EH (cell line): Measurements from ENCODE around the gene ARL6IP4.

ENCODE experiments used
- DNase-seq: peaks from one replicate; pipeline ENCODE4 v3.0.0-alpha.2; 2015; ENCODE audit warnings: low read depth

ARL6IP4 gene

DNA sequence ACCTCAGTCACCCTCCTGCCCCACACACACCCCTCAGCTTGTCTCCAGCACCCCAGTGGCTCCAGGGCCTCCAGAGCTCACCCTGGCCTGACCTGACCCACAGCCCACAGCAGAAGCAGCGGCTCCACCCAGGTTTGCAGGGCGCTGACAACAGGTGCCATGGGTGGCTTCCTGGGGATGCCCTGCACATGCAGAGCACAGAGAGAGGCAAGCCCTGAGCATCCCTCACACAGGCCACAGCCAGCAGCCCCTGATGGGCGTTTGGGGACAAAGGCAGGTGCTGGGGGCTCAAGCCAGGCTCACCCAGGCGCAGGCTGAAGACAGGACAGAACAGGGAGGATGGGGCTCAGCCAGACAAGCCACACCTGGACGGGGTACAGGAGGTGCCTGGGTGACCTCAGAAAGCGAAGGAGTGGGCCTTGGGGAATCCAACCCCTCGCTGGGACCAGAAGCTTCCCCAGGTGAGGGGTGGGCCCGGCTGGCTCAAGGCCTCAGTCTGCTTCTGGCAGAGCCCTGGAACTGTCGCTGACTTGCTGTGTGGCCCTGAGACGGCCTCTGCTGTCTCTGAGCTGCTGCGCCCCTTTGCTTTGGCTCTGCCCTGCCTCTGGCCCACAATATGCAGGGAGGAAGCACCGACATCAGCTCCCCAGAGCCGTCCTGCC lies 10.6 kb downstream of the ARL6IP4 start:
- DNase-seq: no peak

DNA sequence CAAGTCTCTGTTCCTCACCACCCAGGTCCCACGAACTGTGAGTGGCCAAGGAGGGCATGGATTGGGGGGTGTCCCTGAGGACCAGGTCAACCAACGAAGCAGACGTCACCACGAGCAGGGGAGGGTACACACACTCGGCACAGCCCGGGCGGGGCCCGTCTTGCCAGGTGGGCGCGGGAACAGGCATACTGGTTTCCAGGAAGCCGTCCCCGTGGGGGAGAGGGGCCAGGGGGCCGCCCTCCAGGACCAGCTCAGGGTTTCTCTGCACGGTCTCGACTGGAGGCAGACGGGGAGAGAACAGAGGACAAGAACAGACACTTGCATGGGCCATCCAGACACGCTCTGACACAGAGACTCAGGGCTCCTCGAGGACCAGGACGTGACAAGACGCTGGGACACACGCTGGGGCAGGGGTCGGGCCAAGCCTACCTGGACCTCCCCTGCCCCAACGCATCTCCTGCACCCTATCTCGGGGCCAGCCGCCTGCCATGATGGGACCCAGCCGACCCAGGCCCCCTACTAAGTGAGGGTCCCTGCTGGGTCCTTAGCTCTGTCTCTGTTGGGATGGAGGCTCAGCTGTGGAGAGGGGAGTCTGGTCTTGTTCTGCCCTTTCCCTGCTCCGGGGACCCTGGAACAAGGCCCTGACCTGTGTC lies 11.3 kb downstream of the ARL6IP4 start:
- no peak for DNase-seq

DNA sequence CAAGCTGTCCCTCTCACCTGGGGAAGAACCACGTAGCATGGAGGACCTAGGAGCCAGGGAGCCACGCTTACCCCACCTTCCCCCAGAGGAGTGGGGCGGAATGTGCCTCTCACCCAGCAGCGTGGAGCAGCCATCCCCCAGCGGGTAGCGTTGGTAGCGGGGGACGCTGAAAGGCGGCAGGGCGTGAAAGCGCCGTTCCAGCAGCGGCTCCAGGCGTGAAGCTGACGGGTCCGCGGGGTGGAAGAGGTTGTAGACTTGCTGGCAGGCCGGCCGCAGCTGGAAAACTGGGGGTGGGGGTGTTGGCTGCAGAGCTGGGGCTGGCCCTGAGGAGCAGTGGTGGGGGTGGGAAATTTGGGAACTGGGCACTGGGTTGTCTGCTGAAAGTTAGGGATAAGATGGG lies 11.9 kb downstream of the ARL6IP4 start:
- DNase-seq: no peak

DNA sequence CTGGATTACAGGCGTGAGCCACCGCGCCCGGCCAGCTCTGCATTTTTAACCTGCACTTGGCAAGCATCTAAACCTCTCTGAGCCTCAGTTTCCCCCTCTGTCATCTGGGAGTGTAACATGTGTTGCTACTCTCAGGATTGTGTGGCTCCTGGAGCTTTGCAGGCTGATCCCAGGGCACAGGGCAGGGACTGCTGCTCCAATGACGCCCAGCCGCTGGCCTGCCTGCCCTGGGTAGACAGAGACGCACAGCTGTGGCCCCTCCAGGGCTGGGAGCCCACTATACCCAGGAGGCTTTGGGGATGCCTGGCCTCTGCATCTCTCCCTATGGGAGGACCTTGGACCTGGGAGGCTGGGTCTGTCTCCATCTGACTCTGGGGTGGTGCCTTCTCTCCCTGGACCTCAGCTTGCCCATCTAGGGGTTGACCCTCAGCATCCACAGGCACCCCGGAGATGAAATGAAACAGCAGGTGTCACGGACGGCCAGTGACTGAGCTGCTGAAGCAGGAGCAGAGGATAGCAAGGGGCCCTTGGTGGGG lies 13.7 kb downstream of the ARL6IP4 start:
- DNase-seq: no peak

DNA sequence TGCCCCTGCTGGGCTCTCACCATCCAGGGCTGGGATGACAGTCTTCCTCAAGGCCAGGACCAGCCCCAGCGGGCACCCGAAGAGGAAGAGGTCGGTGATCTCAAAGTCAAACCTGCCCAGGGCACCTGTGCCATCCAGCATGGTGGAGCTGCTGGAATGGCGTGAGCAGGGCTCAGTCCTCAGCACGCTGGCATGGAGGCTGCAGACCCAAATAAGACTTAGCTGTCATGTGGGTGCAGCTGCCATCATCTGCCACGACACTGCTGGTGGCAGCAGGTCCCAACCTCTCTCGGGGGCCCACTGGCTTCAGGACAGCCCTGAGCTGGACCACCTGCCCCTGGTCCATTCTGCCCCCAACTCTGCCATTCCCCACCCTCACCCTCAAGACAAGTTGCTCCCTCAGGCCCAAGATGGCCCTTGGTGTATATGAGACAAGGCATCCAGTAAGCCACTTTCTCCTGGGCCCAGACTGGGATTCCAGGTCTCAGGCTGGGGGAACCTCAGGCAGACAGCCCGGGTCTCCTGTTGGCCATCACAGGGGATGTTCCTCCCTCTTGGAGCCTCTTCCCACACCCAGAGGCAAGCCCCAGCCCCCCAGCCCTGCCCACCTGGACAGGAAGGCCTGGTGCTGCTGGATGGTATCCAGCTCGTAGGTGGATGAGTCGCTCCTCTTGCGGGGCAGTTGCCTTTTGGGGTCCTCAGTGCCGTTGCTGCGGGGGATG lies 14.5 kb downstream of the ARL6IP4 start:
- DNase-seq: no peak

DNA sequence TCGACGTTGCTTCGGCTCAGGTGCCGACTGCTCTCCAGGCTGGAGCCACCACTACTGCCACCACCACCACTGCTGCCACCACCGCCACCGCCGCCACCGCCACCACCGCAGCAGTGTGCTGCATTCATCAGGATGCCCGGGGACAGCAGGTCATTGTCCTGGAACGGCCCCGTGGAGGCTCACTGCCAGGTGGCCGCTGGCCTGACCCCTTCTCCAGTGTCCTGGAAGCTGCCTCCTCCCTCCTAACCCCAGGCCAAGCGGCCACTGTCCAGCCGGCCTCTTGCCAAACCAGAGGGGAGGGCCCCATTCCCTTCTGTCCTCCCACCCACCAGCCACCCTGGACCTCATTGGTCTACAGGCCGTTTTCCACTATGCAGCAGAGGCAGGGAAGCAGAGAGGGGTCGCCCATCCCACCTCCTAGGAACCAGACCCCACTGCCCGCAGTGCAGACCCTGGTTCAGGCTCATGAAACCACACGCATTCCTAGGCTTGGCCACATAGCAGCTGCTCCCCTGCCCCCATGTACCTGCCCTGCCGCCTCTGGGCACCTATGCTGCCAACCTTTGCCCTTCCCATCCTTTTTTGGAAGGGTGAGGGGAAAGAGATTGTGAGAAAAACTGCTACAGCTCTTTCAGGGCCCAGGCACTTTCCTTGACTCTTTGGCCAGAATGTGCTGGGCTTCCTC lies 15.2 kb downstream of the ARL6IP4 start:
- no peak for DNase-seq

DNA sequence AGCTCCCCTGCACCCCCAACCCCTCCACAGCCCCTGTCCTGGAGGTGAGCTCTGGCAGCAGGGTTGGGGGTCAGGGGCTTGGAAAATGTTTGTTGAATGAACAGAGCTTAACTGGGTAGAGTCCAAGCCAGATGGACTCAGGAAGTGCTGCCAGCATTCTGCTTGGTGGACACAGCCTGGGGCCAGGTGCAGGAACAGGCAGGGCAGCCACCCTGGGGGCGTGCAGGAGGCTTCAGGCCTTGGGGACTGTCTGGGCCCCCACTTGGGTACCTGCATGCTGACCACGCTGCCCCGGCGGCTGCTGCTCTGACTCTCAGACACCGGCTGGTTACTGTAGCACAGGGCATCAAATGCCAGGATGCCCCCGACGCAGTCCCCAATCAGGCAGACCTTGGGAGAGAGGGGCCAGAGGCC lies 15.7 kb downstream of the ARL6IP4 start:
- DNase-seq: no peak

DNA sequence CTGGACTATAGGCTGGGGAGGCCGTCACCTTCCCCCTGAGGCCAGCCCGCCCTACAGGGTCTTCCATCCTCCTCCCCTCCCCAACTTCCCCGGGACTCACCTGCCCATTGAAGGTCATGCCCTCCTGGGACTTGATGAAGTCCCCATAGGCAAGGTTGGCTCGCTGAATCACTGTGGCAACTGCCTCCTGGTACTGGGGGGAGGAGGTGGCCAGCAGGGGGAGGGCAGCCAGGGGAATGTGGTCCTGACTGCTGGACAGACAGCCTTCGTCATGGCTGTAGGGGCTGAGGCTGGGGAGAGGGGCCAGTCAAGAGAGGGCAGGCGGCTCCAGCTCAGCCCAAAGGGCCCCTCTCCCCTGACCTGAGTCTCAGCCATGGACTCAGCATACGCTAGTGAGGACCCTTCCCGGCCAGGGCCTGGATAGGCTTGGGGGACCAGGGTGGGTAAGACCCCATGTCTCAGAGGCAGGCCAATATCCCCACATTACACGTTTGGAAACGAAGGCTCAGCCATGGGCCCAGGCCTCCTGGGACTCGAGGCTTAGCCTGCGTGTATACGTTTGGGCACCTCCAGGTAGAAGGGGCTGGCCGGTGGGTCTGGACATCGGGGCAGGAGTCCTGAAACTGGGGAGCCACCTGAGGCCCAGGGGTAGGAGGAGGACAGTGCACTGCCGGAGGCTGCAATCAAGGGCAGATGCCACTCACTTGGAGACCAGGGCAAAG lies 16.3 kb downstream of the ARL6IP4 start:
- DNase-seq: no peak

DNA sequence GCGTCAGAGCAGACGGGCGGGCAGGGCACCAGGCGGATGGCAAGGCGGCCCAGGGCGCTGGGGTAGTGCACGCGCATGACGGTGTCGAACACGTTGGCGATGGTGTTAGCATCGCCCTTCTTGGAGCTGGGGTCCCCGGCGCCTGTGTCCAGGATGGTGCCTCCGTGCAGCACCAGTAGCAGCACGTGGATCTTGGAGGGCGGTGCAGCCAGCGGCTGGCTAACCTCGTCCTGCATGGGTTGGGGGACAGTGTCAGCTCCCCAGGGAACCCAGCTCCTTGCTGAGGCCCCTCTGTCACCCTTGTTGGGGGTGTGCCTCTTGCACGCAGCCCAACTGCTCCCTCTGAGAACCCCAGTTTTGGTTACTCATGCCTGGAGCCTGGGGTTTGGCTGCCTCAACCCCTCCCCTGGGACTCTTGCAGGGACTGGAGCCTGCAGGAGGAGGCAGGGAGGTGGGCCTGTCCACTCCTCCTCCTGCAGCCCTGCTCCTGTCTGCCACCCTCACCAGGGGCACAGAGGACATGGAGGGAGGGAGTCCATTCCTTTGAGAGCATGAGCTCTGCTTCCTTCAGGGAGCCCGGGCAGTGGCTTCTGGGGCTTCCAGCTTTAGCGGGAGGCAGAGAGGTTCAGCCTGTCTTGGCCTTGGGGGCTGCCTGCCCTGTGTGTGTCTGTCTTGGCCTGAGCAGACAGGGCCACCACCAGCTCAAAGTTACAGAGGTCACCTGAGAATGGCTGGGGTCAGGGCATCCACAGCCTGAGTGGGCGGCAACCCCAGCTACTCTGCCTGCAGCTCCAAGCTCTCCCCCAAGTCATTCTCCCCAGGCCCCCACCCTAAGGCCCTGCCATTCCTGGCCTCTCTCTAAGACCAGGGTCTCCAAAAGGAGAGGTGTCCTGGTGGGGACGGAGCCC lies 17.1 kb downstream of the ARL6IP4 start:
- DNase-seq: no peak

DNA sequence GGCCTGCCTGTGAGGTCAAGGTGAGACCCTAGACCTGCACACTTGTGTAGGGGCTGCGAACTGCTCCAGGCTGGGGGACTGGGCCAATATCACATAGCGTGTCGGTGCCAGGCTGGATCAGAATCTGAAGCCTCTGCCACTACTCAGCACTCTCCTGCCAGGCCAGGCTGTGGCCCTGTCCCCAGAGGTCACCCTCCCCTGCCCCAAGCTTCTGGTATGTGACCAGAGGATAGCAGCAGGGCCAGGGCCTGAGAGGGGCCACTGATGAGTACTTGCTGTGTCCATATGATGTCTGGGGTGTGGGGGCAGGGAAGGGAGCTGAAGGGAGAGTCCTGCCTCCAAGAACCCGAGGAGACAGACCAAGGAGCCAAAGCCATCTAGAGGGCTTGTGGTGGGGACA lies 17.8 kb downstream of the ARL6IP4 start:
- DNase-seq: no peak

DNA sequence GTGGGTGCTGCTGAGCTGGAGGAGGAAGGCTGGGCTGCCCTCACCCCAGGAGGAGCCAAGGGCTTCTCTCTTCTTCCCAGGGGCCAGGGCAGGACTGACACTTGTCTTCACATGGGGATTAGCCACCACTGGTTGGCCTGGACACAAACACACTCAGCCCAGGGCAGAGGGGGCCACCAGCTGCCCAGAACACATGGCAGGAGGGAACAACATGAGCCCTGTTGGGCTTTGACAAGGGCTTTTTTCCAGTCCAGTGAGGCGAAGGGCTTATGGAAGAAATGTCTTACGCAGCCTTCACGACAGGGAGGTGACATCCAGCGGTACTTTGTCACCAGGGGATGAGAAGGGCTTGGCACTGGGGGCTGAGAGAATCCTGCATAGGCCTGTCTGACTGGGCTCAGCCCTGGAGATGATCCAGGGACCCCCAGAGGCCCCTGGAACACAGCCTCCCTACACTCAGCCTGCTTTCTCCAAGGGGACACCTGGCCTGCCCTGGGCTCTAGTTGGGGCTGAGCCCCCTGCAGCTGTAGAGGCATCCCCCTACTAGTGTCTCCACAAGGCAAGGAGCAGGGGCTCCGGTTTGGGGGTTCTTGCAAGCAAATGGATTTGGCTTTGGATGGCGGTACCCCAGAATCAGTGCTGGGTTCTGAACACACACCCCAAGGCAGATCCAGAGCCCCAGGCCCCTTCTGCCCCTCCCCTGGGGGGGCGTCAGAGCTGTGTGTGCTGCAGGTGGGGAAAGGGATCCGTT lies 18.9 kb downstream of the ARL6IP4 start:
- DNase-seq: no peak

DNA sequence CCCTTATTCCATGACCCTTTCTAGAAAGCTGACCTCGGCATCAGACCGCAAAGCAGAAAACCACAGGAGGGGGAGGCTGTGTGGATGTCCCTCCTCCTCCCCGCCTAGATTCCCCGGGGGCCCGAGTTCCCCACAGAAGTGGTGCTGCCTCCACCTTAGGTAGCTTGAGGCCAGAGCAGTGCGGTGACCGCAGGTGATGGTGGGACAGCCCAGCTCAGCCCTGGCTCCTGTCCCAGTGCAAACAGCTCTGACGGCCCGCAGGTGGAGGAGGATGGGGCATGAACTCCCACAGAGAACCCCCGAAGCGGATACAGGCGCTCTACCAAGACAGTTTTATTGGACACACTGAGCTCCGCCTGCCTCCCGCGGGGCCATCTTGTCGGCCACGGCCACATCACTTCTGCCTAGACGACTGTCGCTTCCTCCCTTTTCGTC lies 19.5 kb downstream of the ARL6IP4 start:
- DNase-seq: no peak

DNA sequence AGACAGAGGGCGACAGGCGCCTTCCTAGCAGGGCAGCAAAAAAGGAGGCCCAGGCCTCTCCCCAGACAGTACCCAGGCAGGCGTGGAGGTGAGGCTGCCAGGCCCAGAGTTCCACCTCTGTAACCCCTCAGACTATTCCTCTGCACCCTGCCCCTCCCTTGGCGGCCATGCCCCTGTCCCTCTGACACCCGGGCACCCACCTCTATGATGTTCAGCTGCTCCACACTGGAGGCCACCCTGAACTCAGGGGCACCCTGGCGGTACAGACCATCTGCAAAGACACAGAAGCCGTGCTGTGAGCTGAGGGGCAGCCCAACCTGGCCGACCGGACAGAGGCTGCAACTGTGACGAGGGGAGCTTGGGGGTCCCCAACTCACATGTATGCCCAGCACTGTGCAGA lies 20.1 kb downstream of the ARL6IP4 start:
- no peak for DNase-seq

DNA sequence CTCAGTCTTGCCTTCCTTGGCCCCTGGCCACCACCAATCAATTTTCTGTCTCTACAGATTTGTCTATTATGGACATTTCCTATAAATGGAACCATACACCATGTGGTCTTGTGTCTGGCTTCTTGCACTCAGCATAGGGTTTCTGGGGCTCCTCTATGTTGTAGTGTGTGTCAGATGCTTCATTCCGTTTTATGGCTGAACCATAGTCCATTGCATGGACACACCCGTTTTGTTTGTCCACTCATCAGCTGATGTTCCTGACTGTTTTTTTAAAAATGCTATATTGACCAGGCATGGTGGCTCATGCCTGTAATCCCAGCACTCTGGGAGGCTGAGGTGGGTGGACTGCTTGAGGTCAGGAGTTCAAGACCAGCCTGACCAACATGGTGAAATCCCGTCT lies 21.0 kb downstream of the ARL6IP4 start:
- DNase-seq: no peak

DNA sequence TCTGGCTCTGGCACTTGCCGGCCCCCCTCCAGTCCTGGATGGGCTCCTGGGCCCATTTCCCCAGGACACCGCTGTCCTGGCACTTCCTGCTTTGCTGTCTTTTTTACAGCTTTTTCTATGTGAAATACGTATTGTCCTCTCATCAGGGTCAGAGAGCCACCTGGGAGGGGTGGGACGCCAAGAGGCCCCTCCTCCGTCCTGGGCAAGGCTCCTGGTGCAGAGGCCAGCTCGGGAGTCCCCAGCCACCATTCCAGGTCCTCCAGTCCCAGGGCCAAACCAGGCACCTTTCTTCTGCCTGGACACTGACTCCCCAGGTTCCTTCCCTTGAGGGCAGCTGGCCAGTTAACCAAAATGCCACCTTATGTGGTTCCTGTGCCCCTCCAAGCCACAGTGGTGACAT lies 22.8 kb downstream of the ARL6IP4 start:
- no peak for DNase-seq

DNA sequence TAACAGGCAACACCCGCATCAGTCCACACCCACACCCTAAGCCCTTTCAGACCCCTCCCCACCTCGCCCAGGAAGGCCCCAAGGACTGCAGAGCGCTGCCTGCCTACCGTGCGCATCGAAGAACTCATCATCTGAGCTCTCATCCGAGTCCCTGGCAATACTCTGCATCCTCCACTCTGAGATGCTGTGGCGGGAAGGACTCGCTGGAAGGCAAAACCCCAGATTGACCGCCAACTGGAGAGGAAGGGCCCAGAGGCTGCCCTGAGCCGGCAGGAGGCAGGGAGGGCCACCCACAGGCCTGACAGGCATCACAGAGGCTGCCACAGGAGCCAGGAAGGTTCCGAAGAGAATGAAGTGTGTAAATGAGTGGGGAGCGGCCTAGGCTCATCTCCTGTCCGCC lies 23.8 kb downstream of the ARL6IP4 start:
- no peak for DNase-seq

DNA sequence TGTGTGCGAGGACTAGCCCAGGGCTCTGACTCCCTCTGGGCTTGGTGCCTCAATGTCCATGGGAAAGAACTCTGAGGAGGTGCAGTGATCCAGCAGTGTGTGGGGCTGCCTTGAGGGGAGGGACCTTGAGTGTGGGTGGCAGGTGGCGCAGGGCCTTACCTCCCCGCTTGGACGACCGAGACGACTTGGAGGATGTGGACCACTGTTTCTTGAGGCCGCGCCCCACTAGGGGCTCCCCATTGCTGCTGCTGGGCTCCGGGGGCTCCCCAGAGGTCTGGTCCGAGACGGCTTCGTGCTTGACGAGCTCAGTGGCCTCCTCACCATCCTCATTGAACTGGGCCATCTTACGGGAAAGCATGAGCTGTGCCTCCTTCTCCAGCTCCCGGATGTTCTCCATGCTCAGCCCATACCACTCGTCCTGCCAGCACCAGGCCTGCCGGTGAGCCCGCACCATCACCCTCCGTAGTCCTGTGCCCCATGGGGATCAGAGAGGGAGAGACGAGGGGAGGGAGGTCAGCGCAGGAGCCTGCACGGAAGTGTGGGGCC lies 24.7 kb downstream of the ARL6IP4 start:
- no peak for DNase-seq

DNA sequence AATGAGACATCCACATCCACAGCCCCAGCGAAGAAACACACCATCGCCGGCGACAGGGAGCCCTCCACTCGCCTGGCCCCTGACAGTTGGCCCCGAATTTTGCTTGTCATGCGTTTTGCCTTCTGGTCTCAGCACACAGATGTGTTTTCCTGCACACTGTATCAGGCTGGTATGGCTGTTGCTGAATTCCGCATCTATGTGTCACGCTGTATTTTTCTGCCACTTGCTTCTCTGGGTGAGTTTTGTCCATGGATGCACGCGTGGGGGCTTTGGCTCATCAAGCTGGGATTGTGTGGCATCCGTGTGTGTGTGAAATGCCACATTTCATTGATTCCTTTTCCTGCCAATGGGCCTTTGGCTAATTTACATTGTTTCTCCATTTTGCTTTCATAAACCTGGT lies 26.5 kb downstream of the ARL6IP4 start:
- DNase-seq: peak; percentile 32

DNA sequence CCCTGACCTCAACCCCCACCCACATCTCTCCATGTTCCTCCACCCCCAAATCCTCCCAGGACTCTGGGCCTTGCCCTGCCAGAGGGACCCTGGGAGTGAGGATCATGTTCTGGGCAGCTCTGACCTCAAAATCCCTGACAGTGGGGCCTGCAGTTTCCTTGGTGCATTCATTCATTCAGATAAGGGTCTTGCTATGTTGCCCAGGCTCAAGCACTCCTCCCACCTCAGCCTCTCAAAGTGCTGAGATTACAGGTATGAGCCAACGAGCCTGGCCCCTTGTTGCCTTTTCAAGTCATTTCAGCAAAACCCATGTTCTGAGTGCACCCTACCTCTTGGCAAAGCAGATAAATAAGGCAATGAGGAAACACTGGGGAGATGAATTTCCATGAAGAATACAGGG lies 29.6 kb downstream of the ARL6IP4 start:
- no peak for DNase-seq

DNA sequence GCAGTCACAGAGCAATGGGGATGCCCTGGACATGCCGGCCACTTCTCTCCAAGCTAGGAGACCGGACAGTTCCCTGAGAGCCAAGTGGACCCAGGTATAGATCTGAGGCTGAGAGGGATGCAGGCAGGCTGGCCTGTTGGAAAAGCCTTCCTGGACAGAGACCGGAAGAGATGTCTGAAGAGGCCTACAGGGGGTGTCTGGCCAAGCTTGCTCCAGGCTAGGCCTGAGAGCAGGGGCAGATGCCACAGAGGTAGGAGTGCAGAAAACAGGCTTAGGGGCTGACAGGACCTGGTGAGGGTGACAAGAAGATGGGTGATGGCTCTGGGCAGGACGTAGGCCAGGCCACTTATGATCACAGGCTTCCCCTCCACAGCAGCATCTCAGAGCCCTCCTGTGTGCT lies 30.2 kb downstream of the ARL6IP4 start:
- no peak for DNase-seq
